HepG2 (cell line): Measurements from ENCODE around the gene EXOC6B. TPM values are rescaled to one million over a fixed set of nuclear protein-coding genes. Genes with fewer than 3 reads are reported as not detected.

Experiments
- AKNA ChIP-seq: sonication (generic); formaldehyde crosslinking; IDR thresholded peaks from 2 replicates; pipeline ENCODE4 v1.4.0; 2020; ENCODE audit warnings: missing genetic modification reagents, borderline replicate concordance
- HOXA9 ChIP-seq: sonication (generic); formaldehyde crosslinking; IDR thresholded peaks from 2 replicates; pipeline ENCODE4 v1.8.1; 2022; ENCODE audit warnings: missing genetic modification reagents, mild to moderate bottlenecking, moderate library complexity, borderline replicate concordance
- KLF9 ChIP-seq: IDR thresholded peaks from 2 replicates; pipeline ENCODE4 v1.6.1; 2016; ENCODE audit warnings: low read depth
- MAZ ChIP-seq, 2 experiments: sonication (generic) in 1 of 2; formaldehyde crosslinking in 1 of 2; IDR thresholded peaks; 2 replicates each; pipeline versions ENCODE4 v1.5.0 to v1.6.1; 2012 to 2020; ENCODE audit warnings: low read depth in 2 of 2, mild to moderate bottlenecking in 2 of 2, borderline replicate concordance in 1 of 2, improper control_type of control experiment in 1 of 2, low read length in 1 of 2, missing genetic modification reagents in 1 of 2, moderate library complexity in 1 of 2
- SMC3 ChIP-seq: IDR thresholded peaks from 2 replicates; pipeline ENCODE4 v1.6.1; 2011; ENCODE audit warnings: low read length, improper control_type of control experiment
- SP5 ChIP-seq: IDR thresholded peaks from 2 replicates; pipeline ENCODE4 v1.6.1; 2016; ENCODE audit warnings: low read depth, borderline replicate concordance
- TCF7L2 ChIP-seq: IDR thresholded peaks from 2 replicates; pipeline ENCODE4 v1.6.1; 2011; ENCODE audit warnings: mild to moderate bottlenecking, low read depth, low read length, moderate library complexity
- ZBED4 ChIP-seq: sonication (generic); formaldehyde crosslinking; IDR thresholded peaks from 2 replicates; pipeline ENCODE4 v1.4.0; 2020; ENCODE audit warnings: missing genetic modification reagents, borderline replicate concordance
- ZIK1 ChIP-seq: sonication (generic); formaldehyde crosslinking; IDR thresholded peaks from 2 replicates; pipeline ENCODE4 v1.5.0; 2020; ENCODE audit warnings: mild to moderate bottlenecking, low read depth, missing genetic modification reagents, borderline replicate concordance
- ZNF326 ChIP-seq: sonication (generic); formaldehyde crosslinking; IDR thresholded peaks from 2 replicates; pipeline ENCODE4 v1.4.0; 2020; ENCODE audit warnings: missing genetic modification reagents, borderline replicate concordance
- ZNF605 ChIP-seq: sonication (generic); formaldehyde crosslinking; IDR thresholded peaks from 2 replicates; pipeline ENCODE4 v1.8.0; 2022; ENCODE audit warnings: mild to moderate bottlenecking, missing genetic modification reagents
- ZNF660 ChIP-seq: sonication (generic); formaldehyde crosslinking; IDR thresholded peaks from 2 replicates; pipeline ENCODE4 v1.5.1; 2020; ENCODE audit warnings: mild to moderate bottlenecking, low read depth, missing genetic modification reagents, borderline replicate concordance
- ZNF678 ChIP-seq: sonication (generic); formaldehyde crosslinking; IDR thresholded peaks from 2 replicates; pipeline ENCODE4 v1.4.0; 2020; ENCODE audit warnings: mild to moderate bottlenecking, missing genetic modification reagents
- ZNF816 ChIP-seq: sonication (generic); formaldehyde crosslinking; IDR thresholded peaks from 2 replicates; pipeline ENCODE4 v1.8.0; 2022; ENCODE audit warnings: missing genetic modification reagents, mild to moderate bottlenecking, borderline replicate concordance
- polyA plus RNA-seq, 8 experiments: library from polyadenylated mRNA; depleted of rRNA in 3 of 8; stranded (reverse) in 7 of 8; unstranded in 1 of 8; fragments of >200 nt; fragmentation: Illumina TruSeq in 4 of 8; extraction: Trizol in 4 of 8; gene quantifications; 2 replicates each; pipeline versions ENCODE4 v1.2.1 to v1.2.3, GENCODE V29; 2011 to 2016; ENCODE audit warnings: low read depth in 4 of 8, missing spikeins in 1 of 8, mixed read lengths in 1 of 8; ENCODE audit not compliant: insufficient read depth in 1 of 8
- total RNA-seq, 5 experiments: library from RNA; depleted of rRNA; stranded (reverse); fragments of >200 nt; fragmentation: Illumina TruSeq; extraction: Trizol; gene quantifications; 2 replicates each; pipeline ENCODE4 v1.2.3, GENCODE V29; 2016; ENCODE audit warnings: low read depth in 1 of 5
- TF ChIP-seq, protein P1 (sequence below): sonication (generic); formaldehyde crosslinking; IDR thresholded peaks from 2 replicates; pipeline ENCODE4 v1.4.0; 2020; ENCODE audit warnings: mild to moderate bottlenecking, missing genetic modification reagents

EXOC6B gene
- total and polyA plus RNA-seq, 2 of the 13 experiments (the other 11 are each of a cell fraction or from before 2014, with no cell fraction given) = 9.1 to 15.9 TPM

DNA sequence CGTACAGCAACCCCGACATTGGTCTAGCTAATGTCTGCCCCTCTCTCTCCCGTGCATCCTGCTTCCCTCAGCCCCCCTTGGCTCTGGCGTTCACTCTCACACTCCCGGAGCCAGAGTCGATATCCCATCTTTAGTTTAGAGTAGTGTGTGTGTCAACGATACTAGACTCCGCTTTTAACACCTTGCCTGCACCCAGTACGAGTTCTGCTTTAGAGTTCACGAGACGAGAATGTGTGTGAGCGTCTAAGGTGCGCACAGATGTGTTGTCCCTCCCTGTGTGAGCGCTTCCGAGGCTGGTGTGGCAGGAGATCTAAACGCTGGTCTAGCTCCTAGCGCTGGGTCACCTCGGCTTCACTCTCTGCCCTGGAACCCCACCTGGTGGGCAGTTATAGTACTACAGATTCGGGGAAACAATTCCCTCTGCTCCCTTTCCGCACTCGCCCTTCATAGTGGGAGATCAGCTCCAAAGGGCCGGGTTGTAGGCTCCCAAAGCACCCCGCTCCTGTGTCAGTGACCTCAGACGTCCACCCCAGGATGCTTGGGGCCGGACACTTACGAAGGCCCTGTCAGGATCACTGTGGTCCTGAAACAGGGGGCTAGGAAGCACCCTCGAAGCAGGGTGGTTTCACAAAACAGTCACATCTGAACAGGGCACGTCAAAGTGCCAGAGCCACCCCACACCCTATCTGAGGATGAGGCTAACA, 675.5 kb downstream of the EXOC6B start (continued):
- no peak for TF ChIP-seq MAZ (IDR thresholded peaks at IDR 0.05; ENCODE audit: borderline replicate concordance, low read depth, low read length)
- no peak for TF ChIP-seq MAZ (CRISPR knock-in tag; IDR thresholded peaks at IDR 0.05; ENCODE audit: low read depth)
- no peak for TF ChIP-seq ZNF816
- TF ChIP-seq ZNF326 (CRISPR knock-in tag) = no peak
- no peak for TF ChIP-seq ZIK1 (CRISPR knock-in tag)
- no peak for TF ChIP-seq HOXA9
- peak; percentile 12; the same call in 1 of the 2 replicates for TF ChIP-seq ZNF605
- TF ChIP-seq AKNA (CRISPR knock-in tag) = no peak
- peak; percentile 95 for TF ChIP-seq SMC3
- TF ChIP-seq, protein P1, sequence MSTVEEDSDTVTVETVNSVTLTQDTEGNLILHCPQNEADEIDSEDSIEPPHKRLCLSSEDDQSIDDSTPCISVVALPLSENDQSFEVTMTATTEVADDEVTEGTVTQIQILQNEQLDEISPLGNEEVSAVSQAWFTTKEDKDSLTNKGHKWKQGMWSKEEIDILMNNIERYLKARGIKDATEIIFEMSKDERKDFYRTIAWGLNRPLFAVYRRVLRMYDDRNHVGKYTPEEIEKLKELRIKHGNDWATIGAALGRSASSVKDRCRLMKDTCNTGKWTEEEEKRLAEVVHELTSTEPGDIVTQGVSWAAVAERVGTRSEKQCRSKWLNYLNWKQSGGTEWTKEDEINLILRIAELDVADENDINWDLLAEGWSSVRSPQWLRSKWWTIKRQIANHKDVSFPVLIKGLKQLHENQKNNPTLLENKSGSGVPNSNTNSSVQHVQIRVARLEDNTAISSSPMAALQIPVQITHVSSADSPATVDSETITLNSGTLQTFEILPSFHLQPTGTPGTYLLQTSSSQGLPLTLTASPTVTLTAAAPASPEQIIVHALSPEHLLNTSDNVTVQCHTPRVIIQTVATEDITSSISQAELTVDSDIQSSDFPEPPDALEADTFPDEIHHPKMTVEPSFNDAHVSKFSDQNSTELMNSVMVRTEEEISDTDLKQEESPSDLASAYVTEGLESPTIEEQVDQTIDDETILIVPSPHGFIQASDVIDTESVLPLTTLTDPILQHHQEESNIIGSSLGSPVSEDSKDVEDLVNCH = no peak
- TF ChIP-seq ZNF660 (CRISPR knock-in tag) = no peak
- TF ChIP-seq TCF7L2 = no peak
- no peak for TF ChIP-seq ZNF678
- no peak for TF ChIP-seq SP5 (CRISPR knock-in tag)
- no peak for TF ChIP-seq KLF9
- TF ChIP-seq ZBED4 (CRISPR knock-in tag) = no peak
